HepG2 (cell line): ENCODE measurements around the gene BATF2. TPM values are rescaled to one million over a fixed set of nuclear protein-coding genes. Genes with fewer than 3 reads are reported as not detected.

Source experiments
- ARNT ChIP-seq: fragments of 450-650 bp; IDR thresholded peaks from 2 replicates; pipeline ENCODE4 v1.6.1; 2017
- CTCF ChIP-seq: sonication (generic); formaldehyde crosslinking; IDR thresholded peaks from 2 replicates; pipeline ENCODE4 v1.5.0; 2020; ENCODE audit warnings: mild to moderate bottlenecking, missing genetic modification reagents, moderate library complexity
- E2F1 ChIP-seq: sonication (generic); formaldehyde crosslinking; IDR thresholded peaks from 2 replicates; pipeline ENCODE4 v1.5.0; 2020; ENCODE audit warnings: missing genetic modification reagents
- EP300 ChIP-seq, 3 experiments: sonication (generic) in 1 of 3; formaldehyde crosslinking in 1 of 3; IDR thresholded peaks; 2 replicates each; pipeline versions ENCODE4 v1.5.1 to v1.6.1; 2011 to 2020; ENCODE audit warnings: low read depth in 2 of 3, low read length in 2 of 3, borderline replicate concordance in 1 of 3, improper control_type of control experiment in 1 of 3, mild to moderate bottlenecking in 1 of 3, missing genetic modification reagents in 1 of 3, moderate library complexity in 1 of 3
- MED8 ChIP-seq: sonication (generic); formaldehyde crosslinking; IDR thresholded peaks from 2 replicates; pipeline ENCODE4 v1.8.1; 2023; ENCODE audit warnings: mild to moderate bottlenecking, missing genetic modification reagents; ENCODE audit not compliant: insufficient replicate concordance
- MXD3 ChIP-seq: IDR thresholded peaks from 2 replicates; pipeline ENCODE4 v1.6.1; 2016; ENCODE audit warnings: mild to moderate bottlenecking, missing biosample characterization, missing genetic modification reagents
- MXI1 ChIP-seq: IDR thresholded peaks from 3 replicates; pipeline ENCODE4 v1.6.1; 2012; ENCODE audit warnings: low read depth, low read length, inconsistent platforms, borderline replicate concordance
- PRMT3 ChIP-seq: sonication (generic); formaldehyde crosslinking; IDR thresholded peaks from 2 replicates; pipeline ENCODE4 v1.8.1; 2022; ENCODE audit warnings: low read depth, mild to moderate bottlenecking, moderate library complexity, missing genetic modification reagents, borderline replicate concordance
- TAF1 ChIP-seq: sonication (generic); formaldehyde crosslinking; IDR thresholded peaks from 2 replicates; pipeline ENCODE4 v1.4.0; 2020; ENCODE audit warnings: missing genetic modification reagents
- THAP11 ChIP-seq: IDR thresholded peaks from 2 replicates; pipeline ENCODE4 v1.6.1; 2016; ENCODE audit warnings: missing biosample characterization, missing genetic modification reagents
- ZGPAT ChIP-seq: IDR thresholded peaks from 2 replicates; pipeline ENCODE4 v1.6.1; 2016; ENCODE audit warnings: mild to moderate bottlenecking
- ZNF282 ChIP-seq: fragments of 450-650 bp; IDR thresholded peaks from 2 replicates; pipeline ENCODE4 v1.6.1; 2018; ENCODE audit not compliant: partially characterized antibody
- ZNF335 ChIP-seq: sonication (generic); formaldehyde crosslinking; IDR thresholded peaks from 2 replicates; pipeline ENCODE4 v1.4.0; 2020; ENCODE audit warnings: missing genetic modification reagents
- ZNF362 ChIP-seq: sonication (generic); formaldehyde crosslinking; IDR thresholded peaks from 2 replicates; pipeline ENCODE4 v1.4.0; 2020; ENCODE audit warnings: missing genetic modification reagents, mild to moderate bottlenecking, borderline replicate concordance
- ZNF441 ChIP-seq: sonication (generic); formaldehyde crosslinking; IDR thresholded peaks from 2 replicates; pipeline ENCODE4 v1.7.0; 2021; ENCODE audit warnings: missing genetic modification reagents, borderline replicate concordance
- ZNF577 ChIP-seq: sonication (generic); formaldehyde crosslinking; IDR thresholded peaks from 2 replicates; pipeline ENCODE4 v1.4.0; 2020; ENCODE audit warnings: mild to moderate bottlenecking, low read depth, missing genetic modification reagents, borderline replicate concordance
- ZNF615 ChIP-seq: sonication (generic); formaldehyde crosslinking; IDR thresholded peaks from 2 replicates; pipeline ENCODE4 v1.5.0; 2020; ENCODE audit warnings: mild to moderate bottlenecking, missing genetic modification reagents, borderline replicate concordance
- ZNF7 ChIP-seq: IDR thresholded peaks from 2 replicates; pipeline ENCODE4 v1.6.1; 2016; ENCODE audit warnings: missing biosample characterization, missing genetic modification reagents
- ZNF83 ChIP-seq: sonication (generic); formaldehyde crosslinking; IDR thresholded peaks from 2 replicates; pipeline ENCODE4 v1.4.0; 2020; ENCODE audit warnings: missing genetic modification reagents, mild to moderate bottlenecking, borderline replicate concordance
- ZNF891 ChIP-seq: sonication (generic); formaldehyde crosslinking; IDR thresholded peaks from 2 replicates; pipeline ENCODE4 v1.5.0; 2020; ENCODE audit warnings: mild to moderate bottlenecking, missing genetic modification reagents
- ZUFSP ChIP-seq: sonication (generic); formaldehyde crosslinking; IDR thresholded peaks from 2 replicates; pipeline ENCODE4 v1.9.0; 2021; ENCODE audit warnings: missing genetic modification reagents, mild to moderate bottlenecking, borderline replicate concordance
- polyA plus RNA-seq, 8 experiments: library from polyadenylated mRNA; depleted of rRNA in 3 of 8; stranded (reverse) in 7 of 8; unstranded in 1 of 8; fragments of >200 nt; fragmentation: Illumina TruSeq in 4 of 8; extraction: Trizol in 4 of 8; gene quantifications; 2 replicates each; pipeline versions ENCODE4 v1.2.1 to v1.2.3, GENCODE V29; 2011 to 2016; ENCODE audit warnings: low read depth in 4 of 8, missing spikeins in 1 of 8, mixed read lengths in 1 of 8; ENCODE audit not compliant: insufficient read depth in 1 of 8
- total RNA-seq, 5 experiments: library from RNA; depleted of rRNA; stranded (reverse); fragments of >200 nt; fragmentation: Illumina TruSeq; extraction: Trizol; gene quantifications; 2 replicates each; pipeline ENCODE4 v1.2.3, GENCODE V29; 2016; ENCODE audit warnings: low read depth in 1 of 5

Gene BATF2
- total and polyA plus RNA-seq, 2 of the 13 experiments (the other 11 are each of a cell fraction or from before 2014, with no cell fraction given), result 2.8 to 3.9 TPM

GRCh38 chr11:64996710-64997380 lies at the start of gene BATF2 (continued):
- TF ChIP-seq E2F1 (CRISPR knock-in tag) (no peak), ARNT (no peak), ZNF282 (no peak), ZNF441 (CRISPR knock-in tag) (peak; percentile 25; the same call in 1 of the 2 replicates), ZUFSP (CRISPR knock-in tag) (no peak), ZGPAT (CRISPR knock-in tag) (peak; percentile 89), ZNF362 (CRISPR knock-in tag) (no peak), ZNF891 (CRISPR knock-in tag) (peak; percentile 89), ZNF615 (CRISPR knock-in tag) (no peak), MED8 (CRISPR knock-in tag) (no peak), EP300 (IDR thresholded peaks at IDR 0.05; ENCODE audit: low read depth in 2 of 2, low read length in 2 of 2) (peak in 1 of 2 experiments; percentile 63; a peak in 2 of 4 replicates), EP300 (CRISPR knock-in tag; IDR thresholded peaks at IDR 0.05; ENCODE audit: borderline replicate concordance) (peak; percentile 60), CTCF (CRISPR knock-in tag) (peak; percentile 95), ZNF335 (CRISPR knock-in tag) (no peak), ZNF7 (CRISPR knock-in tag) (no peak), ZNF83 (CRISPR knock-in tag) (0 out of 2 replicates have a peak, but pooled peaks have one; percentile 43), PRMT3 (CRISPR knock-in tag) (peak; percentile 70; the same call in 1 of the 2 replicates), THAP11 (CRISPR knock-in tag) (peak; percentile 87), TAF1 (peak; percentile 65; the same call in 1 of the 2 replicates), MXD3 (CRISPR knock-in tag) (0 out of 2 replicates have a peak, but pooled peaks have one; percentile 53), ZNF577 (CRISPR knock-in tag) (no peak), MXI1 (peak; percentile 67; the same call in 1 of the 3 replicates)
